Mucosa of stomach (tissue), 1 donor: ENCODE measurements around the gene CST9.

Source experiments
- H3K27me3 ChIP-seq: one replicate; pipeline ENCODE4 v1.7.0; 2013; ENCODE audit warnings: mild to moderate bottlenecking, low read length; ENCODE audit not compliant: control insufficient read depth, insufficient read depth
- H3K36me3 ChIP-seq: one replicate; pipeline ENCODE4 v1.7.0; 2013; ENCODE audit warnings: low read length; ENCODE audit not compliant: control insufficient read depth, insufficient read depth
- H3K4me1 ChIP-seq: one replicate; pipeline ENCODE4 v1.7.0; 2013; ENCODE audit warnings: mild to moderate bottlenecking, low read length; ENCODE audit not compliant: control insufficient read depth, insufficient read depth
- H3K4me3 ChIP-seq: one replicate; pipeline ENCODE4 v1.7.0; 2013; ENCODE audit warnings: low read length
- H3K9ac ChIP-seq: one replicate; pipeline ENCODE4 v1.7.0; 2013; ENCODE audit warnings: mild to moderate bottlenecking, low read length, moderate library complexity
- H3K9me3 ChIP-seq: one replicate; pipeline ENCODE4 v1.7.0; 2013; ENCODE audit warnings: mild to moderate bottlenecking, low read length, moderate library complexity; ENCODE audit not compliant: control insufficient read depth
- donor health status: Pancreatic carcinoma.

Gene CST9

GRCh38 chr20:23605867-23606651 is at the start of gene CST9:
CST9 (minus strand) TSS chr20:23605917; CDS start chr20:23605864, 53 bp downstream.
- H3K9ac ChIP-seq, result no peak within 1 kb of the TSS
- no peaks in the 10 kb centered on the region for H3K9me3 ChIP-seq
- no peaks in the 10 kb centered on the region for H3K36me3 ChIP-seq
- H3K4me1 ChIP-seq, result no peaks in the 10 kb centered on the region
- no peak within 1 kb of the TSS for H3K4me3 ChIP-seq
- H3K27me3 ChIP-seq, result no peaks in the 10 kb centered on the region

- Histone ChIP-seq H3K9me3 (no peaks in the 10 kb centered on the region), H3K4me3 (no peak overlapping the region), H3K27me3 (no peaks in the 10 kb centered on the region), H3K36me3 (no peaks in the 10 kb centered on the region), H3K9ac (no peak overlapping the region), H3K4me1 (no peaks in the 10 kb centered on the region)
Measured at GRCh38 chr20:23654717-23655116, 49.0 kb upstream of the CST9 start.

- no peak overlapping the region for H3K9ac ChIP-seq
- H3K27me3 ChIP-seq, result no peaks in the 10 kb centered on the region
- H3K36me3 ChIP-seq, result no peaks in the 10 kb centered on the region
- H3K4me1 ChIP-seq, result no peaks in the 10 kb centered on the region
- no peak overlapping the region for H3K4me3 ChIP-seq
- no peaks in the 10 kb centered on the region for H3K9me3 ChIP-seq
Measured at GRCh38 chr20:23654000-23654399, 48.3 kb upstream of the CST9 start.

GRCh38 chr20:23653400-23653938 is 47.8 kb upstream of the CST9 start:
- no peaks in the 10 kb centered on the region for H3K9me3 ChIP-seq
- no peaks in the 10 kb centered on the region for H3K4me1 ChIP-seq
- H3K27me3 ChIP-seq, result no peaks in the 10 kb centered on the region
- no peak overlapping the region for H3K4me3 ChIP-seq
- no peak overlapping the region for H3K9ac ChIP-seq
- no peaks in the 10 kb centered on the region for H3K36me3 ChIP-seq

GRCh38 chr20:23652926-23653325 is 47.2 kb upstream of the CST9 start:
- no peak overlapping the region for H3K9ac ChIP-seq
- no peak overlapping the region for H3K4me3 ChIP-seq
- H3K9me3 ChIP-seq, result no peaks in the 10 kb centered on the region
- H3K27me3 ChIP-seq, result no peaks in the 10 kb centered on the region
- no peaks in the 10 kb centered on the region for H3K36me3 ChIP-seq
- no peaks in the 10 kb centered on the region for H3K4me1 ChIP-seq

GRCh38 chr20:23652371-23652770 is 46.7 kb upstream of the CST9 start:
- H3K9ac ChIP-seq, result no peak overlapping the region
- H3K4me3 ChIP-seq, result no peak overlapping the region
- no peaks in the 10 kb centered on the region for H3K9me3 ChIP-seq
- H3K36me3 ChIP-seq, result no peaks in the 10 kb centered on the region
- H3K27me3 ChIP-seq, result no peaks in the 10 kb centered on the region
- no peaks in the 10 kb centered on the region for H3K4me1 ChIP-seq

GRCh38 chr20:23651117-23651516 is 45.4 kb upstream of the CST9 start:
- Histone ChIP-seq H3K27me3 (no peaks in the 10 kb centered on the region), H3K4me1 (no peaks in the 10 kb centered on the region), H3K4me3 (no peak overlapping the region), H3K9me3 (no peaks in the 10 kb centered on the region), H3K9ac (no peak overlapping the region), H3K36me3 (no peaks in the 10 kb centered on the region)

- Histone ChIP-seq H3K4me3 (no peak overlapping the region), H3K9ac (no peak overlapping the region), H3K27me3 (no peaks in the 10 kb centered on the region), H3K4me1 (no peaks in the 10 kb centered on the region), H3K9me3 (no peaks in the 10 kb centered on the region), H3K36me3 (no peaks in the 10 kb centered on the region)
Measured at GRCh38 chr20:23649830-23650417, 44.2 kb upstream of the CST9 start.

- H3K4me3 ChIP-seq, result no peak overlapping the region
- H3K9me3 ChIP-seq, result no peaks in the 10 kb centered on the region
- H3K4me1 ChIP-seq, result no peaks in the 10 kb centered on the region
- no peaks in the 10 kb centered on the region for H3K36me3 ChIP-seq
- H3K9ac ChIP-seq, result no peak overlapping the region
- no peaks in the 10 kb centered on the region for H3K27me3 ChIP-seq
Measured at GRCh38 chr20:23649242-23649641, 43.5 kb upstream of the CST9 start.

GRCh38 chr20:23647346-23647745 is 41.6 kb upstream of the CST9 start:
- Histone ChIP-seq H3K9ac (no peak overlapping the region), H3K4me3 (no peak overlapping the region), H3K36me3 (no peaks in the 10 kb centered on the region), H3K27me3 (no peaks in the 10 kb centered on the region), H3K4me1 (no peaks in the 10 kb centered on the region), H3K9me3 (no peaks in the 10 kb centered on the region)

- Histone ChIP-seq H3K27me3 (no peaks in the 10 kb centered on the region), H3K4me3 (no peak overlapping the region), H3K9me3 (no peaks in the 10 kb centered on the region), H3K36me3 (no peaks in the 10 kb centered on the region), H3K9ac (no peak overlapping the region), H3K4me1 (no peaks in the 10 kb centered on the region)
Measured at GRCh38 chr20:23646106-23646873, 40.6 kb upstream of the CST9 start.

GRCh38 chr20:23645575-23645974 is 39.9 kb upstream of the CST9 start:
- no peak overlapping the region for H3K4me3 ChIP-seq
- H3K4me1 ChIP-seq, result no peaks in the 10 kb centered on the region
- no peaks in the 10 kb centered on the region for H3K9me3 ChIP-seq
- H3K27me3 ChIP-seq, result no peaks in the 10 kb centered on the region
- no peak overlapping the region for H3K9ac ChIP-seq
- no peaks in the 10 kb centered on the region for H3K36me3 ChIP-seq
